ENCODE results near the gene SUOX.
"Not testable (repeated sequence)": the region's sequence is repeated elsewhere in the genome, so short reads cannot be mapped to it uniquely, and the experiment has no call there.

Gene SUOX

DNA sequence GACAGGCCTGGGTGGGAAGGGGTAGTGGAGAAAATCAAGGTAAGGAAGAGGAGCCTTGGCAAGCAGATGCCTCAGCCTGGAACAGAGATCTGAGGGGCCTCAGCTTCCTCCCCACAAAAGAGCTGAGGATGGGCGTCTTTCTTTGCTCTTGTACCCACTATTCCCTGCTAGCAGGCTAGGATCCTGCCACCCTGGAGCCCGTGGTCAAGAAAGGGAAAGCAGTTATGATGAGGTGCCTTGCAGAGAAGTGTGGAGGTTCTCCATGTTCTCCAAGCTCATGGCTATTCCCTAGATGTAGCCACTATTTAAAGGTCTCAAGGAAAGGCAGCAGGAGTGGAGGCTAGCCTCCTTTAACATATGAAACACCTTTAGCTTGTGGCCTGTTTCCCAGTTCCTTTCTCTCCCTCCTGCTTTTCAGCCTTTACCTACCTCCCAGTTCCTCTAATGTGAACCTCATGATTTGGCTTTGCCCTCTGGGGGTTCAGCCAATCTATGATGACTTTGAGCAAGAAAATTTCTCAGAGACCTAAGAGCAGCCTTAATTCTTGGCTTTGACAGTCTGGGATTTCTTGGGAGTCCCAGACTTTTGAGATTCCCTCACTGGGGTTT, 24.9 kb downstream of the SUOX start:
- no peak for DNase-seq

DNA sequence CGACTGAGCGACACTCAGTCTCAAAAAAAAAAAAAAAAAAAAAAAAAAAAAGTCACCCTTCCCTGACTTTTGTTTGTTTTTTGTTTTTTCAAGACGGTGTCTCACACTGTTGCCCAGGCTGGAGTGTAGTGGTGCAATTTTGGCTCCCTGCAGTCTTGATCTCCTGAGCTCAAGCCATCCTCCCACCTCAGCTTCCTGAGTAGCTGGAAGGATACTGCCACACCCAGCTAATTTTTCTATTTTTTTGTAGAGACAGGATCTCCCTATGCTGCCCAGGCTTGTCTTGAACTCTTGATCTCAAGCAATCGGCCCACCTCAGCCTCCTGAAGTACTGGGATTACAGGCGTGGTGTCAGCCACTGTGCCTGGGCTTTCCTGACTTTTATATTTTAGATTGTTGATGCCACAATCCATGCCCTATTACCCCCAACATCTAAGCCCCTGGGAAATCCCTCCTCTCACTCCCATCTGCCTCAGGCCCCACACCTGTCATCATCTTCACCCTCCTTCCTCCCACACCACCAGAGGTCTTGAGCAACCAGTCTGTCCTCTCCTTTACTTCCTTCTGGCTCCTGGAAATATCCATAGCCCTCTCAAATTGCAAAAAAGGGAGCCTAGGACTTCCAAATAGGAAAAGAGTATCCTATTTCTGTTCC, 31.6 kb downstream of the SUOX start:
- DNase-seq: no peak

DNA sequence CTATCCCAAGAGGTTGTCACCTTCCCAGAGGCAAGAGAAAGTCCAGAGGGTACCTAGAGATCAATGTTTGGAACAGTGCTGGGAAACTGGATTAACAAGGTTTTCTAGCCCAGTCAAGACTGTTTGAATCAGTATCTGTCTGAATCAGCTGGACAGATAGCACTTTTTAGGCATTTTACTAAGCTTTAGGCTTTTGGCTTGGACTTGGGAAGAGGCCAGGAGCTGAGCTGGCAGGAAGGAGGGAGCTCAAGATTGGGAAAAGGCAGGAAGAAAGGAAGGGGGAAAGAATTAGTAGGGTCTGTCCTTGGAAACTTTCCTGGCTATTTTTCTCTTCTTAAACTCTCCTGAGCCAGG, 32.1 kb downstream of the SUOX start:
- no peak for DNase-seq

DNA sequence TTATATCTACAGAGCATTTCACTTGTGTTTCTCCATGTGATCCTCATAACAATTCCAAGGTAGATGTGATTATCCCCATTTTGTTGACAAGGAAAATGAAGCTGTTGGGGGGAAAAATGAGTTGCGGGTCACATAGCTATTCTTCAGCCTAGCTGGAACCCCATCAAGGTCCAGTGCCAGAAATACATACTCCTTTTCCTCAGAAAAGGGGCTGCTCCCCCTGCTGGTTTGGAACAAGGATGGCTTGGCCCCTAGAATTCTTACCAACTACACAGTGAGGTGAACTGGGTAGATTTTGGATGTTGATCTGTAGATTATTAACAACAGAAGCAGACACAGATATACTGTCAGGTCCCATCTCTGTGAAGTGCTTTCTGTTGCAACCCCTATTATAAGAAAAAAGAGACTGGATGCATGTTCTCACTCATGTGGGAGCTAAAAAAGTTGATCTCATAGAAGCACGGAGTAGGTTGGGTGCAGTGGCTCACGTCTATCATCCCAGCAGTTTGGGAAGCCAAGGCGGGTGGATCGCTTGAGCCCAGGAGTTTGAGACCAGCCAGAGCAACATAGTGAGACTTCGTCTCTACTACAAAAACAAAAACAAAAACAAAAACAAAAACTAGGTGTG, 32.7 kb downstream of the SUOX start:
- peak; percentile 63 for DNase-seq

DNA sequence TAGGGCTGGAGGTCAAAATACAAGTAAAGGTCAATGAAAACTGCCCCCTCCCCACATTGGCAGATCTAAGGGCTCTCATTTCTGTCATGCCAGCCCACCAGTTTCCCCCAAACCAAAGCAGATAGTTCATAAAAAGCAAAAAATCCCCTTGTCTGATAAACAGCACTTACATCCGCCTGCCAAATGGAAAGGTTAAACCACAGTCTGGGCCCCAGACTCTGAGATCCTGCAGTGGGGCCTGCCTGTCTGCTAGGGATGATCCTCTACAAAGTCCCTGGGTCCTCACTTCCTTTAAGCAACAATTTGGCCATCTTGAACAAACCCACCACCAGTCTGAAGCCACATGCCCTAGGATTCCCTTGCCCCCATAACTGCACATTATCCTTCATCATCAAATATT, 34.9 kb downstream of the SUOX start:
- DNase-seq: no peak

DNA sequence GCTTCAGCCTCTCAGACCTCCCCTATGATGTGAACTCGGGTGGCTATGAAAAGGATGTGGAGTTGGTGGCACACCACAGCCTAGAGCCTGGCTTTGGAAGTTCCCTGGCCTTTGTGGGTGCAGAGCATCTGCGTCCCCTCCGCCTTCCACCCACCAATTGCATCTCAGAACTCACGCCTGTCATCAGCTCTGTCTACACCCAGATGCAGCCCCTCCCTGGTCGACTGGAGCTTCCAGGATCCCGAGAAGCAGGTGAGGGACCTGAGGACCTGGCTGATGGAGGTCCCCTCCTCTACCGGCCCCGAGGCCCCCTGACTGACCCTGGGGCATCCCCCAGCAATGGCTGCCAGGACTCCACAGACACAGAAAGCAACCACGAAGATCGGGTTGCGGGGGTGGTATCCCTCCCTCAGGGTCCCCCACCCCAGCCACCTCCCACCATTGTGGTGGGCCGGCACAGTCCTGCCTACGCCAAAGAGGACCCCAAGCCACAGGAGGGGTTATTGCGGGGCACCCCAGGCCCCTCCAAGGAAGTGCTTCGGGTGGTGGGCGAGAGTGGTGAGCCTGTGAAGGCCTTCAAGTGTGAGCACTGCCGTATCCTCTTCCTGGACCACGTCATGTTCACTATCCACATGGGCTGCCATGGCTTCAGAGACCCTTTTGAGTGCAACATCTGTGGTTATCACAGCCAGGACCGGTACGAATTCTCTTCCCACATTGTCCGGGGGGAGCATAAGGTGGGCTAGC, 37.7 kb downstream of the SUOX start:
- peak; percentile 43 for DNase-seq

DNA sequence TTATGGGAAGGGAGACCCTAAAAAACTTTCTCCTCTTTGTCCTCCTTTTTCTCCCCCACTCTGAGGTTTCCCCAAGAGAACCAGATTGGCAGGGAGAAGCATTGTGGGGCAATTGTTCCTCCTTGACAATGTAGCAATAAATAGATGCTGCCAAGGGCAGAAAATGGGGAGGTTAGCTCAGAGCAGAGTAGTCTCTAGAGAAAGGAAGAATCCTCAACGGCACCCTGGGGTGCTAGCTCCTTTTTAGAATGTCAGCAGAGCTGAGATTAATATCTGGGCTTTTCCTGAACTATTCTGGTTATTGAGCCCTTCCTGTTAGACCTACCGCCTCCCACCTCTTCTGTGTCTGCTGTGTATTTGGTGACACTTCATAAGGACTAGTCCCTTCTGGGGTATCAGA, 40.1 kb downstream of the SUOX start:
- no peak for DNase-seq

DNA sequence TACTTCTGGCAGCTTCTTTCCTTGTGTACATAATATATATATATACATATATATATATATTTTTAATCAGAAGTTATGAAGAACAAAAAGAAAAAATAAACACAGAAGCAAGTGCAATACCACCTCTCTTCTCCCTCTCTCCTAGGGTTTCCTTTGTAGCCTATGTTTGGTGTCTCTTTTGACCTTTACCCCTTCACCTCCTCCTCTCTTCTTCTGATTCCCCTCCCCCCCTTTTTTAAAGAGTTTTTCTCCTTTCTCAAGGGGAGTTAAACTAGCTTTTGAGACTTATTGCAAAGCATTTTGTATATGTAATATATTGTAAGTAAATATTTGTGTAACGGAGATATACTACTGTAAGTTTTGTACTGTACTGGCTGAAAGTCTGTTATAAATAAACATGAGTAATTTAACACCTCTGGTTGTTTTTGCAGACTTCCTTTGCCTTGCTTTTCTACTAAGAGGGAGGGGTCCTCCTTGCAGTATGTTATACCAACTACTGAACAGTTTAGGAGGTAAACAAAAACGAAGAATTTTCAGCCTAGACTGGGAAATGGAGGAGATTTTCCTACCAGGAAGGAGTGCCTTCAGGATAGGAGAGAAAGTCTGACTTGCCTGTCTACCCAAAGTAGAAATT, 41.1 kb downstream of the SUOX start:
- no peak for DNase-seq

DNA sequence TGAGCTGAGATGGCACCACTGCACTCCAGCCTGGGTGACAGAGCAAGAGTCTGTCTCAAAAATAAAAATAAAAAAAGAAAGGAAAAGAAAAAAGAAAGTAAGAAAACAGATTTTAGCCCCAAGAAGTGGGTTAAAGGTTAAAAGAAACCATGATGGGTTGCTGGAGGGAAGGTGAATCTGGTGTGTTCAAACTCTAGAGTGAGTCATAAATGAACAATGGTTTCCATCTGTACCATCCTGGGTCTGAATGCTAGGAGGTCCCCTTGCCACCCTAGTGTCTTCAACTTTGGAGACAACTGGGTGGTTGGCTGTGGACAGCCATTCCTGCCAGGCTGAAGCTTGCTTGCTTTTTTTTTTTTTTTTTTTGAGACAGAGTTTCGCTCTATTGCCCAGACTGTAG, 43.1 kb downstream of the SUOX start:
- no peak for DNase-seq

DNA sequence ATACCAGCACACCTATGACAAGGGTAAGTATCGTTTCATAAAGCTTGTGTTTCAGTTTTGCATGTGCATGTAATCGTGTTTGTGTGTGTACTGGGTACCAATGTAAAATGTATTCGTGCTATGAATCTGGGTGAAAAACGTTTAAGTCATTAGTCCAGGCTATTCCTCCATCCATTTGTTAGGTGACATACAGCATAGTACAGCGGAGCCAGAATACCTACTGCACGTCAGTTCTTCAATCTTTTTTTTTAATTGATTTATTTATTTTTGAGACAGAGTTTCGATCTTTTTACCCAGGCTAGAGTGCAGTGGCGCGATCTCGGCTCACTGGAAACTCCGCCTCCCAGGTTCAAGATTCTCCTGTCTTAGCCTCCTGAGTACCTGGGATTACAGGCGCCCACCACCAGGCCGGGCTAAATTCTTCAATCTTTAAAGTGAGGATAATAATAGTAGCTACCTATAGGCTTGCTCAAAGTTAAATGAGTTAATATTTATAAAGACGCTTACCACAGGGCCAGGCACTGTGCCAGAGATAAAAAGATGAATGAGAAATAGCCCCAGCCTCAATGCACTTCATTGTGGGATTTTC, 44.0 kb downstream of the SUOX start:
- DNase-seq: no peak

DNA sequence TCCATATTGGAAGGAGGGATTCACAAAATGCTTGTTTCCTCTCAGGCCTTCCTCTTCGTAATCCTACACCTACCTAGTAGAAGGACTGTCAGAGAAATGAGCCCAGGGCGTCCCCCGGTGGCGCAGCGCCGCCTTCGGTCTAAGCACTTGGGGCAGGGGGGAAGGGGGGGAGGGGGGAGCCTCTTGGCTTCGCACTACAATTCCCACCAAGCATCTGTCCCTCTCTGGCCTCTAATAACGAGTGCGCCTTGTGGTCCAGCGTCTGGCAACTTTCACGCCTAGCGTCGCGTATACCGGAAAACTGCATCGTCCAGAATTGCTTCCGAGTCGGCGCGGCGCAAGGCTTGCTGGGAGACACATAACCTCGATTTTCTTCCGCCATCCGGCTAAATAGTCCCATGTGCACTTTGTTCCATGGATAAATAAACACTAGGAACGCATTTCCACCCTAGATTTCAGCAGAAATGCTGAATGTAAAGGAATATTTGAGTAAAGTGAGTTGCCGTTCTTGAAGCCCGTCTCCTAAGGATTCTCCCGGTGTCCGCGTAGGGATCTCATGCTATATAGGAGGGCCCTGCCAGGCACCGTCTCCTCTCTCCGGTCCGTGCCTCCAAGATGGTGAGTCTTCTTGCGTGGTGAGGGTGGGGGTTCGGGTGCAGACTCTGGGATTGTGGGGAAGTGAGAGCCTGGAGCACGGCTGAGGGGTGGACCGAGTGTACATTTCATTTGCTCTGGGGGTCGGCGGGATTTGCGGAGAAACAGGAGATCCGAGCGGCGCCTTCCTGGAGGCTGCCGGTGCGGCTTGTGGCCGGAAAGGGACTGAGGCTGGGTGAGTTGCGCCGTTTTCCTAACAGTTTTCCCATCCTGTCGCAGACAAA, 44.7 kb downstream of the SUOX start, which contains the start of gene RPS26:
RPS26 (plus strand) TSS at position 367 of the 878 bp plus-strand sequence; CDS start at position 616, 249 bp downstream.
- peak; percentile 98 for DNase-seq

DNA sequence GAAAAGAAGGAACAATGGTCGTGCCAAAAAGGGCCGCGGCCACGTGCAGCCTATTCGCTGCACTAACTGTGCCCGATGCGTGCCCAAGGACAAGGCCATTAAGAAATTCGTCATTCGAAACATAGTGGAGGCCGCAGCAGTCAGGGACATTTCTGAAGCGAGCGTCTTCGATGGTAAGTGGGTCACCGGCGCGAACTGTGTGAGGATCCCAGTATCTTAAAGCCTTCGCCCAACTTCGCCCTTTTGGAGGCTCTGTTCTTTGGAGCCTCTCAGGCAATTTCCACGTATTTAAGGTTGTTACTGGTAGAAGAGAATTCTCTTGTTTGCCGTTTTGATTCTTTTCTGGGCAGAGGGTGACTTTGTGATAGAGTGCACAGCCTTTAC, 45.3 kb downstream of the SUOX start:
- not testable (repeated sequence) for DNase-seq

DNA sequence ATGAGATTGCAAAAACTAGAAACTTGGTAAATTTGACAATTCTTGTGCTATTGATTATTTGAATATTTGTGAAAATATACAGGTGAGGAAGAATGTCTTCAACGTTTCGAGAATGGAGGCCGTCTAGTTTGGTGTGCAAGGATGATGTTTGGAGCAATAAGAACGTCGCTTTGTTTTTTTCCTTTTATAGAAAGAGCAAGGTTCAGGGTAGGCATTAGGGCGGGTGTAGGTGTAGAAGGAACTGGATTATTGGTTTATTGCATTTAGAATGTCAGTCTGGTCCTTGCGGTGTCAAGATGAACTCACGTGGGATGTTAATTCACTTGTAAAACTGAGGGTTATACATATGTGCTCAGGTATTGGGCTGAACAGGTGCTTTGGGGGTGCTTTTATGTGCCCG, 45.8 kb downstream of the SUOX start:
- no peak for DNase-seq

DNA sequence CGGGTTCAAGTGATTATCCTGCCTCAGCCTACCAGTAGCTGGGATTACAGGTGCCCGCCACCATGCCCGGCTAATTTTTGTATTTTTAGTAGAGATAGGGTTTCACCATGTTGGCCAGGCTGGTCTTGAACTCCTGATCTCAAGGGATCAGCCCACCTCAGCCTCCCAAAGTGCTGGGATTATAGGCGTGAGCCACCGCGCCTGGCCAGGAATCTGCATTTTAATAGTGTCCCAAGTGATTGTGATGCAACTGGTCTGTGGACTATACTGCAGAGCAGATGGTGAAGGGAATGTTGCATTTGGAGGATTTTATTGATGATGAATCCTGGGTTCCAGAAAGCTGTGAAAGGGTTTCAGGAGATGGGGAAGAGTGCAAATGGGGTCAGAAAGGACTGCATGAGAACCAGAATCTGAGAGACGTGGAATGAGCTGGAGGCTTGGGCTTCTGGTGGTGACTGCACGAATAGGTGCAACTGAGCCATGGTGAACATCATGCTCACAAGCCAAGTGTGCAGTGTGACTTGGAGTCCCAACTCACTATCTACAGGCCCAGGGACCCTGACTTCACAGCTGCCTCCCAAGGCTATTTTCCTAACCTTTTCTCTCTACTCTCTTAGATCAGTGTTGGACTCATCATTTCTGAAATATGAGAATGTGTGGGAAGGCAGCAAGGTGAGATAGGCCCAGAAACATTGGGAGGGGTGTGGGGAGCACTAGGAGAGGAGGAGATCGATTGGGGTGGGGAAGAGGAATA, 49.1 kb downstream of the SUOX start:
- no peak for DNase-seq

DNA sequence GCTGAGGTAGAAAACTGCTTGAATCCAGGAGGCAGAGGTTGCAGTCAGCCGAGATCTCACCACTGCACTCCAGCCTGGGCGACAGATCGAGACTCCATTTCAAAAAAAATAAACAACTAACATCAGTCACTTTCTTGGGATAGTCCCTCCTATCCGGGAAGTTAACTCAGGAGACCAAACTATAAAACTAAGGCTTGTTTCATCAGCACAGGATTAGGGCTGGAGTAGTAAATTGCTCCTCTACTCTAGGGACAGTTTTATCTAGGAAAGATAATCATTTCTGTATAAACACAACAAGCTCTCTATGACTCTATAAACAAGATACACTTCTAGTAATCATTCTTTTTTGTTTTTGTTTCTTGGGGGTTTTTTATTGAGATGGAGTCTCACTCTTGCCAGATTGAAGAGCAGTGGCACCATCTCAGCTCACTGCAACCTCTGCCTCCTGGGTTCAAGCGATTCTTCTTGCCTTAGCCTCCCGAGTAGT, 56.4 kb downstream of the SUOX start:
- DNase-seq: no peak
